HG03025 (cell line): ENCODE measurements around the gene EXOSC7.
"Not testable (repeated sequence)": the region's sequence is repeated elsewhere in the genome, so short reads cannot be mapped to it uniquely, and the experiment has no call there.

Source experiments
- ATAC-seq: cut with Tn5 transposase; IDR thresholded peaks from one replicate; pipeline ENCODE4 v1.9.1; 2021; ENCODE audit warnings: mild to moderate bottlenecking, moderate library complexity; ENCODE audit not compliant: unreplicated experiment, low FRiP score

EXOSC7 gene

GRCh38 chr3:44961888-44962287, 14.2 kb upstream of the EXOSC7 start:
- ATAC-seq, result no peak

- ATAC-seq, result no peak
Measured at GRCh38 chr3:44962621-44963393, 13.2 kb upstream of the EXOSC7 start.

GRCh38 chr3:44963571-44964325, 12.3 kb upstream of the EXOSC7 start:
- no peak for ATAC-seq

GRCh38 chr3:44965165-44965564, 10.9 kb upstream of the EXOSC7 start:
- no peak for ATAC-seq

- no peak for ATAC-seq
Measured at GRCh38 chr3:44966795-44967278, 9.2 kb upstream of the EXOSC7 start.

- ATAC-seq, result no peak
Measured at GRCh38 chr3:44968447-44968858, 7.6 kb upstream of the EXOSC7 start.

GRCh38 chr3:44969154-44969827, 6.8 kb upstream of the EXOSC7 start:
- ATAC-seq, result no peak

GRCh38 chr3:44969828-44970179, 6.2 kb upstream of the EXOSC7 start:
- no peak for ATAC-seq

- no peak for ATAC-seq
Measured at GRCh38 chr3:44970926-44971490, 5.0 kb upstream of the EXOSC7 start.

- no peak for ATAC-seq
Measured at GRCh38 chr3:44974416-44974815, 1.6 kb upstream of the EXOSC7 start.

- ATAC-seq, result no peak
Measured at GRCh38 chr3:44981220-44981619, 5.2 kb downstream of the EXOSC7 start.

GRCh38 chr3:44981751-44982150, 5.7 kb downstream of the EXOSC7 start:
- ATAC-seq, result no peak

- no peak for ATAC-seq
Measured at GRCh38 chr3:44982817-44983216, 6.8 kb downstream of the EXOSC7 start.

GRCh38 chr3:44983484-44983941, 7.5 kb downstream of the EXOSC7 start:
- no peak for ATAC-seq

- no peak for ATAC-seq
Measured at GRCh38 chr3:44984335-44984734, 8.3 kb downstream of the EXOSC7 start.

GRCh38 chr3:44986330-44986729, 10.3 kb downstream of the EXOSC7 start:
- not testable (repeated sequence) for ATAC-seq

- ATAC-seq, result no peak
Measured at GRCh38 chr3:44987332-44987731, 11.3 kb downstream of the EXOSC7 start.

- no peak for ATAC-seq
Measured at GRCh38 chr3:44988073-44988472, 12.0 kb downstream of the EXOSC7 start.

GRCh38 chr3:44989141-44989540, 13.1 kb downstream of the EXOSC7 start:
- no peak for ATAC-seq

GRCh38 chr3:44989636-44990373, 13.8 kb downstream of the EXOSC7 start:
- no peak for ATAC-seq
